HEK293 (cell line): ENCODE measurements around the gene MYRIP.

Experiments used
- CTCF ChIA-PET: fragments of 350-600 bp; formaldehyde crosslinking; extraction: SDS; loops from one replicate; lab custom pipeline; 2021; ENCODE audit warnings: antibody characterized with exemption; lab: Yijun Ruan, JAX
- POLR2A ChIA-PET: fragments of 300-600 bp; formaldehyde crosslinking; extraction: SDS; loops from one replicate; lab custom pipeline; 2020; ENCODE audit warnings: antibody characterized with exemption, inconsistent platforms; lab: Yijun Ruan, JAX
- H3K27ac ChIP-seq: fragments of 200-500 bp; sonication (Bioruptor generic); 2 replicates; pipeline ENCODE4 v1.5.1; 2014; ENCODE audit warnings: low read depth, low read length, control low read depth, inconsistent platforms; ENCODE audit errors: extremely low read depth
- H3K36me3 ChIP-seq, 2 experiments: fragments of 200-500 bp in 1 of 2; sonication (Bioruptor generic) in 1 of 2; 1 replicate in 1 of 2; 2 replicates in 1 of 2; pipeline ENCODE4 v1.5.1; 2014 to 2017; ENCODE audit warnings: inconsistent platforms in 2 of 2, low read length in 2 of 2; ENCODE audit not compliant: control insufficient read depth in 2 of 2, insufficient read depth in 1 of 2
- H3K4me1 ChIP-seq: fragments of 200-500 bp; sonication (Bioruptor generic); 2 replicates; pipeline ENCODE4 v1.5.1; 2014; ENCODE audit warnings: mild to moderate bottlenecking, low read length, inconsistent platforms; ENCODE audit not compliant: control insufficient read depth, insufficient read depth
- H3K4me3 ChIP-seq: 2 replicates; pipeline ENCODE4 v1.5.1; 2011; ENCODE audit warnings: low read depth, mild to moderate bottlenecking, control low read depth, low read length, moderate library complexity
- H3K9me3 ChIP-seq: fragments of 200-500 bp; sonication (Bioruptor generic); 2 replicates; pipeline ENCODE4 v1.5.1; 2014; ENCODE audit warnings: low read depth, low read length, inconsistent platforms; ENCODE audit not compliant: control insufficient read depth, insufficient read depth
- GLIS1 ChIP-seq: fragments of 450-650 bp; formaldehyde crosslinking; IDR thresholded peaks from 2 replicates; pipeline ENCODE4 v1.5.1; 2016; ENCODE audit warnings: missing biosample characterization, missing genetic modification characterization
- KLF1 ChIP-seq: fragments of 450-650 bp; formaldehyde crosslinking; IDR thresholded peaks from 2 replicates; pipeline ENCODE4 v1.5.1; 2016; ENCODE audit warnings: missing biosample characterization, missing genetic modification characterization
- ZBTB17 ChIP-seq: fragments of 450-650 bp; formaldehyde crosslinking; IDR thresholded peaks from 2 replicates; pipeline ENCODE4 v1.5.1; 2016; ENCODE audit warnings: missing biosample characterization, missing genetic modification characterization
- ZNF211 ChIP-seq: fragments of 450-650 bp; formaldehyde crosslinking; IDR thresholded peaks from 2 replicates; pipeline ENCODE4 v1.5.1; 2016; ENCODE audit warnings: low read depth, missing biosample characterization, missing genetic modification characterization
- ZNF24 ChIP-seq: fragments of 450-650 bp; formaldehyde crosslinking; IDR thresholded peaks from 2 replicates; pipeline ENCODE4 v1.5.1; 2016; ENCODE audit warnings: missing biosample characterization, missing genetic modification characterization
- ZNF391 ChIP-seq: fragments of 450-650 bp; formaldehyde crosslinking; IDR thresholded peaks from 2 replicates; pipeline ENCODE4 v1.5.1; 2016; ENCODE audit warnings: low read depth, missing biosample characterization, missing genetic modification characterization, borderline replicate concordance
- ZNF394 ChIP-seq: fragments of 450-650 bp; formaldehyde crosslinking; IDR thresholded peaks from 2 replicates; pipeline ENCODE4 v1.5.1; 2016; ENCODE audit warnings: missing biosample characterization, missing genetic modification characterization, mild to moderate bottlenecking, moderate library complexity, borderline replicate concordance
- ZNF416 ChIP-seq: fragments of 450-650 bp; formaldehyde crosslinking; IDR thresholded peaks from 2 replicates; pipeline ENCODE4 v1.5.1; 2016; ENCODE audit warnings: missing biosample characterization, missing genetic modification characterization
- ZNF426 ChIP-seq: fragments of 450-650 bp; formaldehyde crosslinking; IDR thresholded peaks from 2 replicates; pipeline ENCODE4 v1.5.1; 2017; ENCODE audit warnings: missing biosample characterization, missing genetic modification characterization, mild to moderate bottlenecking, inconsistent platforms, moderate library complexity
- ZNF544 ChIP-seq: fragments of 450-650 bp; formaldehyde crosslinking; IDR thresholded peaks from 2 replicates; pipeline ENCODE4 v1.5.0; 2017; ENCODE audit warnings: missing biosample characterization, missing genetic modification characterization
- ZNF585B ChIP-seq: fragments of 450-650 bp; formaldehyde crosslinking; IDR thresholded peaks from 2 replicates; pipeline ENCODE4 v1.5.1; 2016; ENCODE audit warnings: missing biosample characterization, missing genetic modification characterization
- ZNF596 ChIP-seq: fragments of 450-650 bp; IDR thresholded peaks from 2 replicates; pipeline ENCODE4 v1.5.0; 2018; ENCODE audit warnings: missing biosample characterization, mild to moderate bottlenecking, missing genetic modification characterization, moderate library complexity
- ZNF707 ChIP-seq: fragments of 450-650 bp; formaldehyde crosslinking; IDR thresholded peaks from 2 replicates; pipeline ENCODE4 v1.5.1; 2016; ENCODE audit warnings: missing biosample characterization, missing genetic modification characterization
- ZNF768 ChIP-seq: fragments of 450-650 bp; formaldehyde crosslinking; IDR thresholded peaks from 2 replicates; pipeline ENCODE4 v1.5.1; 2018; ENCODE audit warnings: missing biosample characterization, mild to moderate bottlenecking, missing genetic modification characterization
- ZXDB ChIP-seq: fragments of 450-650 bp; formaldehyde crosslinking; IDR thresholded peaks from 2 replicates; pipeline ENCODE4 v1.5.1; 2016; ENCODE audit warnings: missing biosample characterization, missing genetic modification characterization
- TF ChIP-seq, protein P1 (sequence below): fragments of 450-650 bp; formaldehyde crosslinking; IDR thresholded peaks from 2 replicates; pipeline ENCODE4 v1.5.1; 2016; ENCODE audit warnings: missing biosample characterization, missing genetic modification characterization
- TF ChIP-seq, protein P2 (sequence below): fragments of 450-650 bp; formaldehyde crosslinking; IDR thresholded peaks from 2 replicates; pipeline ENCODE4 v1.5.1; 2016; ENCODE audit warnings: missing biosample characterization, missing genetic modification characterization, borderline replicate concordance
- TF ChIP-seq, protein P3 (sequence below): fragments of 450-650 bp; formaldehyde crosslinking; IDR thresholded peaks from 2 replicates; pipeline ENCODE4 v1.5.1; 2016; ENCODE audit warnings: missing biosample characterization, missing genetic modification characterization
- TF ChIP-seq, protein P4 (sequence below): fragments of 450-650 bp; formaldehyde crosslinking; IDR thresholded peaks from 2 replicates; pipeline ENCODE4 v1.5.1; 2016; ENCODE audit warnings: missing biosample characterization, missing genetic modification characterization

The MYRIP gene

DNA sequence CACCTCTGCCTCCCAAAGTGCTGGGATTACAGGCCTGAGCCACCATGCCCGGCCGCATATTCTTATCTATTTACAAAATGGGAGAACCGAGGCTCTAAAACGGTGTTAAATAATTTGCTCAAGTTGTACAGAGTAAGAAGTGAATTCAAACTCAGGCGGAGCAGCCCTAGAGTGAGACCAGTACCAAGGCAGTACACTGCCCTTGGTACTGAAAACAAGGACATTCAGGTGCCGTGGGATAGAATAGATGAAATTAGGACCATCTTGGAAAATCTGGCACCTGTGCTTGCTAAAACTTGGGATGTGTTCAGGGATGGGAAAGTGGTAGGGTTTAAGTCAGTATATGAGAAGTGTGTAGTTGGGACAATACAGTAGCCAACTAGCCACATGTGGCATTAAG lies 100.7 kb downstream of the MYRIP start:
- Histone ChIP-seq H3K27ac (no peak overlapping the region), H3K36me3 (no peaks in the 10 kb centered on the region), H3K4me3 (no peak overlapping the region), H3K9me3 (no peaks in the 10 kb centered on the region), H3K4me1 (no peaks in the 10 kb centered on the region)
- CTCF ChIA-PET: no interaction called here
- TF ChIP-seq, protein P1, sequence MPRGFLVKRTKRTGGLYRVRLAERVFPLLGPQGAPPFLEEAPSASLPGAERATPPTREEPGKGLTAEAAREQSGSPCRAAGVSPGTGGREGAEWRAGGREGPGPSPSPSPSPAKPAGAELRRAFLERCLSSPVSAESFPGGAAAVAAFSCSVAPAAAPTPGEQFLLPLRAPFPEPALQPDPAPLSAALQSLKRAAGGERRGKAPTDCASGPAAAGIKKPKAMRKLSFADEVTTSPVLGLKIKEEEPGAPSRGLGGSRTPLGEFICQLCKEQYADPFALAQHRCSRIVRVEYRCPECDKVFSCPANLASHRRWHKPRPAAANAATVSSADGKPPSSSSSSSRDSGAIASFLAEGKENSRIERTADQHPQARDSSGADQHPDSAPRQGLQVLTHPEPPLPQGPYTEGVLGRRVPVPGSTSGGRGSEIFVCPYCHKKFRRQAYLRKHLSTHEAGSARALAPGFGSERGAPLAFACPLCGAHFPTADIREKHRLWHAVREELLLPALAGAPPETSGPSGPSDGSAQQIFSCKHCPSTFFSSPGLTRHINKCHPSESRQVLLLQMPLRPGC: no peak
- TF ChIP-seq, protein P2, sequence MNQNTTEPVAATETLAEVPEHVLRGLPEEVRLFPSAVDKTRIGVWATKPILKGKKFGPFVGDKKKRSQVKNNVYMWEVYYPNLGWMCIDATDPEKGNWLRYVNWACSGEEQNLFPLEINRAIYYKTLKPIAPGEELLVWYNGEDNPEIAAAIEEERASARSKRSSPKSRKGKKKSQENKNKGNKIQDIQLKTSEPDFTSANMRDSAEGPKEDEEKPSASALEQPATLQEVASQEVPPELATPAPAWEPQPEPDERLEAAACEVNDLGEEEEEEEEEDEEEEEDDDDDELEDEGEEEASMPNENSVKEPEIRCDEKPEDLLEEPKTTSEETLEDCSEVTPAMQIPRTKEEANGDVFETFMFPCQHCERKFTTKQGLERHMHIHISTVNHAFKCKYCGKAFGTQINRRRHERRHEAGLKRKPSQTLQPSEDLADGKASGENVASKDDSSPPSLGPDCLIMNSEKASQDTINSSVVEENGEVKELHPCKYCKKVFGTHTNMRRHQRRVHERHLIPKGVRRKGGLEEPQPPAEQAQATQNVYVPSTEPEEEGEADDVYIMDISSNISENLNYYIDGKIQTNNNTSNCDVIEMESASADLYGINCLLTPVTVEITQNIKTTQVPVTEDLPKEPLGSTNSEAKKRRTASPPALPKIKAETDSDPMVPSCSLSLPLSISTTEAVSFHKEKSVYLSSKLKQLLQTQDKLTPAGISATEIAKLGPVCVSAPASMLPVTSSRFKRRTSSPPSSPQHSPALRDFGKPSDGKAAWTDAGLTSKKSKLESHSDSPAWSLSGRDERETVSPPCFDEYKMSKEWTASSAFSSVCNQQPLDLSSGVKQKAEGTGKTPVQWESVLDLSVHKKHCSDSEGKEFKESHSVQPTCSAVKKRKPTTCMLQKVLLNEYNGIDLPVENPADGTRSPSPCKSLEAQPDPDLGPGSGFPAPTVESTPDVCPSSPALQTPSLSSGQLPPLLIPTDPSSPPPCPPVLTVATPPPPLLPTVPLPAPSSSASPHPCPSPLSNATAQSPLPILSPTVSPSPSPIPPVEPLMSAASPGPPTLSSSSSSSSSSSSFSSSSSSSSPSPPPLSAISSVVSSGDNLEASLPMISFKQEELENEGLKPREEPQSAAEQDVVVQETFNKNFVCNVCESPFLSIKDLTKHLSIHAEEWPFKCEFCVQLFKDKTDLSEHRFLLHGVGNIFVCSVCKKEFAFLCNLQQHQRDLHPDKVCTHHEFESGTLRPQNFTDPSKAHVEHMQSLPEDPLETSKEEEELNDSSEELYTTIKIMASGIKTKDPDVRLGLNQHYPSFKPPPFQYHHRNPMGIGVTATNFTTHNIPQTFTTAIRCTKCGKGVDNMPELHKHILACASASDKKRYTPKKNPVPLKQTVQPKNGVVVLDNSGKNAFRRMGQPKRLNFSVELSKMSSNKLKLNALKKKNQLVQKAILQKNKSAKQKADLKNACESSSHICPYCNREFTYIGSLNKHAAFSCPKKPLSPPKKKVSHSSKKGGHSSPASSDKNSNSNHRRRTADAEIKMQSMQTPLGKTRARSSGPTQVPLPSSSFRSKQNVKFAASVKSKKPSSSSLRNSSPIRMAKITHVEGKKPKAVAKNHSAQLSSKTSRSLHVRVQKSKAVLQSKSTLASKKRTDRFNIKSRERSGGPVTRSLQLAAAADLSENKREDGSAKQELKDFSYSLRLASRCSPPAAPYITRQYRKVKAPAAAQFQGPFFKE (tag by site-specific recombination): no peak
- TF ChIP-seq GLIS1 (tag by site-specific recombination) (no peak), ZNF768 (tag by site-specific recombination) (no peak), ZNF211 (tag by site-specific recombination) (no peak), ZNF416 (no peak), ZNF544 (tag by site-specific recombination) (no peak), ZNF707 (tag by site-specific recombination) (no peak), ZNF394 (tag by site-specific recombination) (no peak), ZXDB (no peak), ZNF24 (tag by site-specific recombination) (no peak), ZNF585B (tag by site-specific recombination) (no peak), ZBTB17 (tag by site-specific recombination) (no peak), ZNF391 (tag by site-specific recombination) (no peak), ZNF596 (tag by site-specific recombination) (no peak), ZNF426 (tag by site-specific recombination) (no peak), KLF1 (no peak)
- TF ChIP-seq, protein P3, sequence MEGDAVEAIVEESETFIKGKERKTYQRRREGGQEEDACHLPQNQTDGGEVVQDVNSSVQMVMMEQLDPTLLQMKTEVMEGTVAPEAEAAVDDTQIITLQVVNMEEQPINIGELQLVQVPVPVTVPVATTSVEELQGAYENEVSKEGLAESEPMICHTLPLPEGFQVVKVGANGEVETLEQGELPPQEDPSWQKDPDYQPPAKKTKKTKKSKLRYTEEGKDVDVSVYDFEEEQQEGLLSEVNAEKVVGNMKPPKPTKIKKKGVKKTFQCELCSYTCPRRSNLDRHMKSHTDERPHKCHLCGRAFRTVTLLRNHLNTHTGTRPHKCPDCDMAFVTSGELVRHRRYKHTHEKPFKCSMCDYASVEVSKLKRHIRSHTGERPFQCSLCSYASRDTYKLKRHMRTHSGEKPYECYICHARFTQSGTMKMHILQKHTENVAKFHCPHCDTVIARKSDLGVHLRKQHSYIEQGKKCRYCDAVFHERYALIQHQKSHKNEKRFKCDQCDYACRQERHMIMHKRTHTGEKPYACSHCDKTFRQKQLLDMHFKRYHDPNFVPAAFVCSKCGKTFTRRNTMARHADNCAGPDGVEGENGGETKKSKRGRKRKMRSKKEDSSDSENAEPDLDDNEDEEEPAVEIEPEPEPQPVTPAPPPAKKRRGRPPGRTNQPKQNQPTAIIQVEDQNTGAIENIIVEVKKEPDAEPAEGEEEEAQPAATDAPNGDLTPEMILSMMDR (tag by site-specific recombination): no peak
- TF ChIP-seq, protein P4, sequence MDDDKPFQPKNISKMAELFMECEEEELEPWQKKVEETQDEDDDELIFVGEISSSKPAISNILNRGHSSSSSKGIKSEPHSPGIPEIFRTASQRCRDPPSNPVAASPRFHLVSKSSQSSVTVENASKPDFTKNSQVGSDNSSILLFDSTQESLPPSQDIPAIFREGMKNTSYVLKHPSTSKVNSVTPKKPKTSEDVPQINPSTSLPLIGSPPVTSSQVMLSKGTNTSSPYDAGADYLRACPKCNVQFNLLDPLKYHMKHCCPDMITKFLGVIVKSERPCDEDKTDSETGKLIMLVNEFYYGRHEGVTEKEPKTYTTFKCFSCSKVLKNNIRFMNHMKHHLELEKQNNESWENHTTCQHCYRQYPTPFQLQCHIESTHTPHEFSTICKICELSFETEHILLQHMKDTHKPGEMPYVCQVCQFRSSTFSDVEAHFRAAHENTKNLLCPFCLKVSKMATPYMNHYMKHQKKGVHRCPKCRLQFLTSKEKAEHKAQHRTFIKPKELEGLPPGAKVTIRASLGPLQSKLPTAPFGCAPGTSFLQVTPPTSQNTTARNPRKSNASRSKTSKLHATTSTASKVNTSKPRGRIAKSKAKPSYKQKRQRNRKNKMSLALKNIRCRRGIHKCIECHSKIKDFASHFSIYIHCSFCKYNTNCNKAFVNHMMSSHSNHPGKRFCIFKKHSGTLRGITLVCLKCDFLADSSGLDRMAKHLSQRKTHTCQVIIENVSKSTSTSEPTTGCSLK (tag by site-specific recombination): no peak
- POLR2A ChIA-PET: no interaction called here
